ENCODE results near the gene SMPDL3B. TPM values are rescaled to one million over a fixed set of nuclear protein-coding genes. Genes with fewer than 3 reads are reported as not detected.

SMPDL3B gene
- total RNA-seq, 1 donor from 2014 or later, result not detected

GRCh38 chr1:27959792-27960603, 25.2 kb downstream of the SMPDL3B start, which contains the start of gene XKR8:
Gene XKR8 (plus strand): TSS chr1:27959973. CDS start chr1:27960070, 97 bp downstream.
- peak; percentile 21 to 88 for DNase-seq (ENCODE audit: low spot score in 2 of 2)
- intact Hi-C loops (cut with DNase I), result loop anchor here (1.0 kb wide), 1 partner anchor 128 kb away; the partner anchor contains the start of gene EYA3
- Histone ChIP-seq H3K4me3 (peak within 1 kb of the TSS; percentile 68 to 74), H3K9me3 (no peaks in the 10 kb centered on the region), H3K27ac (peak within 1 kb of the TSS; percentile 87 to 93), H3K36me3 (peaks cover 6 to 21% of the 10 kb centered on the region in 2 donors), H3K27me3 (no peaks in the 10 kb centered on the region), H3K4me1 (peaks cover 6 to 11% of the 10 kb centered on the region in 2 donors)
- TF ChIP-seq, protein P1, sequence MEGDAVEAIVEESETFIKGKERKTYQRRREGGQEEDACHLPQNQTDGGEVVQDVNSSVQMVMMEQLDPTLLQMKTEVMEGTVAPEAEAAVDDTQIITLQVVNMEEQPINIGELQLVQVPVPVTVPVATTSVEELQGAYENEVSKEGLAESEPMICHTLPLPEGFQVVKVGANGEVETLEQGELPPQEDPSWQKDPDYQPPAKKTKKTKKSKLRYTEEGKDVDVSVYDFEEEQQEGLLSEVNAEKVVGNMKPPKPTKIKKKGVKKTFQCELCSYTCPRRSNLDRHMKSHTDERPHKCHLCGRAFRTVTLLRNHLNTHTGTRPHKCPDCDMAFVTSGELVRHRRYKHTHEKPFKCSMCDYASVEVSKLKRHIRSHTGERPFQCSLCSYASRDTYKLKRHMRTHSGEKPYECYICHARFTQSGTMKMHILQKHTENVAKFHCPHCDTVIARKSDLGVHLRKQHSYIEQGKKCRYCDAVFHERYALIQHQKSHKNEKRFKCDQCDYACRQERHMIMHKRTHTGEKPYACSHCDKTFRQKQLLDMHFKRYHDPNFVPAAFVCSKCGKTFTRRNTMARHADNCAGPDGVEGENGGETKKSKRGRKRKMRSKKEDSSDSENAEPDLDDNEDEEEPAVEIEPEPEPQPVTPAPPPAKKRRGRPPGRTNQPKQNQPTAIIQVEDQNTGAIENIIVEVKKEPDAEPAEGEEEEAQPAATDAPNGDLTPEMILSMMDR (IDR thresholded peaks at IDR 0.05), result peak; percentile 22 to 55 (median 39)

GRCh38 chr1:27960762-27961645, 26.2 kb downstream of the SMPDL3B start:
- Histone ChIP-seq H3K27me3 (no peaks in the 10 kb centered on the region), H3K27ac (peak overlapping the region; percentile 87 to 93), H3K36me3 (peaks cover 11 to 29% of the 10 kb centered on the region in 2 donors), H3K4me1 (peaks cover 6 to 11% of the 10 kb centered on the region in 2 donors), H3K9me3 (no peaks in the 10 kb centered on the region), H3K4me3 (peak overlapping the region; percentile 68 to 74)
- DNase-seq (ENCODE audit: low spot score in 2 of 2), result peak in 1 of 2 donors; percentile 80
- intact Hi-C loops (cut with DNase I), result no loop called here
- TF ChIP-seq, protein P1 (IDR thresholded peaks at IDR 0.05), result no peak

DNA sequence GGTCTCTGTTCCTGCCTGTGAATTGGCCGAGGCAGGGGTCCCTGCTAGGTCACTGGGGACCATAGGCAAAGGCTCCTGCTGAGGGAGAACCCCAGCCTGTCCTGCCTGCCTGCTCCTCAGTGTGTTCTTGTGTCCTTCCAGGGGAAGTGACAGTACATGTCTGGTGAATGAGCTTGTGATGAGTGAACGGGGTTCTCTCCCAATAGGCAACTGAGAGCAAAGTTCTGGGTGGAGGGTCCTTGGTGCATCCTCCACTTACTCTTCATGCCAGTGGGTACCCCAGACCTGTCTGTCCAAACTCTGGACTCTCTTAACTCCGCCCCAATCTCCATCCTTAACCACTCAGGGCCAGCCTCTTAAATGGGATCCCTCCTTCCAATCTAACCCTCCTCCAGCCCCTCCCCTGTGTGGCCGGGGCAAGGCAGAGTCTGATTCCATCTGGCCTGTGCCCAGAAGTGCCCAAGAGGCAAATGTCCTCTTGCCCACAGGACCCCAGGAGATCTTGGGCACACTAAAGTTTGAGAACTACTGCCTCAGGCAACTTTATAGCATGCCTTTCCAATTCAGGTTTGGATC, 26.9 kb downstream of the SMPDL3B start:
- no peaks in the 10 kb centered on the region for H3K27me3 ChIP-seq
- peak overlapping the region; percentile 87 to 93 for H3K27ac ChIP-seq
- no peaks in the 10 kb centered on the region for H3K9me3 ChIP-seq
- no peak for DNase-seq (ENCODE audit: low spot score in 2 of 2)
- TF ChIP-seq, protein P1 (IDR thresholded peaks at IDR 0.05), result no peak
- peak overlapping the region in 1 of 2 donors; percentile 74 for H3K4me3 ChIP-seq
- peaks cover 6 to 11% of the 10 kb centered on the region in 2 donors for H3K4me1 ChIP-seq
- peaks cover 18 to 36% of the 10 kb centered on the region in 2 donors for H3K36me3 ChIP-seq
- intact Hi-C loops (cut with DNase I), result no loop called here

DNA sequence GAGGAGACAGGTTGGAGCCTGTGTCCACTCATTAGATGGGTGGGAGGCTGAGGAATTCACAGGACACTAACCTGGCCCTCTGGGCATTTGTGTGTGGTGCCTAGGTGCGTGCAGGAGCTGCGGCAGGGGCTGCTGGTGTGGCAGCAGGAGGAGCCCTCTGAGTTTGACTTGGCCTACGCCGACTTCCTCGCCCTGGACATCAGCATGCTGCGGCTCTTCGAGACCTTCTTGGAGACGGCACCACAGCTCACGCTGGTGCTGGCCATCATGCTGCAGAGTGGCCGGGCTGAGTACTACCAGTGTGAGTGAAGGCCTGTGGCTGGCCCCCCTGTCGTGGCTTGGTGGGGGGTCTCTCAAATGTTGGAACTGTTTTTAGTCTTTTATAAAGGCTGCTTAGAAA, 28.6 kb downstream of the SMPDL3B start:
- no peak for DNase-seq (ENCODE audit: low spot score in 2 of 2)
- peaks cover 6 to 11% of the 10 kb centered on the region in 2 donors for H3K4me1 ChIP-seq
- H3K4me3 ChIP-seq, result no peak overlapping the region
- TF ChIP-seq, protein P1 (IDR thresholded peaks at IDR 0.05), result no peak
- intact Hi-C loops (cut with DNase I), result no loop called here
- no peaks in the 10 kb centered on the region for H3K27me3 ChIP-seq
- H3K9me3 ChIP-seq, result no peaks in the 10 kb centered on the region
- H3K27ac ChIP-seq, result no peak overlapping the region
- peaks cover 26 to 52% of the 10 kb centered on the region in 2 donors for H3K36me3 ChIP-seq

DNA sequence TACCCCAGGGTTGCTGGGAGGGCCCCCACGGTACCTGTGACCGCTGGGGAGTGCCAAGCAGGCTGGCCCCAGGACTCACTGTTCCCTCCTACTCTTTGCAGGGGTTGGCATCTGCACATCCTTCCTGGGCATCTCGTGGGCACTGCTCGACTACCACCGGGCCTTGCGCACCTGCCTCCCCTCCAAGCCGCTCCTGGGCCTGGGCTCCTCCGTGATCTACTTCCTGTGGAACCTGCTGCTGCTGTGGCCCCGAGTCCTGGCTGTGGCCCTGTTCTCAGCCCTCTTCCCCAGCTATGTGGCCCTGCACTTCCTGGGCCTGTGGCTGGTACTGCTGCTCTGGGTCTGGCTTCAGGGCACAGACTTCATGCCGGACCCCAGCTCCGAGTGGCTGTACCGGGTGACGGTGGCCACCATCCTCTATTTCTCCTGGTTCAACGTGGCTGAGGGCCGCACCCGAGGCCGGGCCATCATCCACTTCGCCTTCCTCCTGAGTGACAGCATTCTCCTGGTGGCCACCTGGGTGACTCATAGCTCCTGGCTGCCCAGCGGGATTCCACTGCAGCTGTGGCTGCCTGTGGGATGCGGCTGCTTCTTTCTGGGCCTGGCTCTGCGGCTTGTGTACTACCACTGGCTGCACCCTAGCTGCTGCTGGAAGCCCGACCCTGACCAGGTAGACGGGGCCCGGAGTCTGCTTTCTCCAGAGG, 31.8 kb downstream of the SMPDL3B start:
- H3K27me3 ChIP-seq, result no peaks in the 10 kb centered on the region
- no peak overlapping the region for H3K4me3 ChIP-seq
- H3K4me1 ChIP-seq, result peaks cover 0 to 2% of the 10 kb centered on the region in 2 donors
- TF ChIP-seq, protein P1 (IDR thresholded peaks at IDR 0.05), result no peak
- intact Hi-C loops (cut with DNase I), result no loop called here
- H3K36me3 ChIP-seq, result peaks cover 26 to 52% of the 10 kb centered on the region in 2 donors
- no peak for DNase-seq (ENCODE audit: low spot score in 2 of 2)
- H3K27ac ChIP-seq, result no peak overlapping the region
- no peaks in the 10 kb centered on the region for H3K9me3 ChIP-seq

All from ascending aorta (tissue), 2 donors.